ENCODE results near the gene PDPK1. TPM values are rescaled to one million over a fixed set of nuclear protein-coding genes. Genes with fewer than 3 reads are reported as not detected.

The PDPK1 gene
- polyA plus RNA-seq, 4 donors: 22.2 to 48.9 (median 32.2) TPM

DNA sequence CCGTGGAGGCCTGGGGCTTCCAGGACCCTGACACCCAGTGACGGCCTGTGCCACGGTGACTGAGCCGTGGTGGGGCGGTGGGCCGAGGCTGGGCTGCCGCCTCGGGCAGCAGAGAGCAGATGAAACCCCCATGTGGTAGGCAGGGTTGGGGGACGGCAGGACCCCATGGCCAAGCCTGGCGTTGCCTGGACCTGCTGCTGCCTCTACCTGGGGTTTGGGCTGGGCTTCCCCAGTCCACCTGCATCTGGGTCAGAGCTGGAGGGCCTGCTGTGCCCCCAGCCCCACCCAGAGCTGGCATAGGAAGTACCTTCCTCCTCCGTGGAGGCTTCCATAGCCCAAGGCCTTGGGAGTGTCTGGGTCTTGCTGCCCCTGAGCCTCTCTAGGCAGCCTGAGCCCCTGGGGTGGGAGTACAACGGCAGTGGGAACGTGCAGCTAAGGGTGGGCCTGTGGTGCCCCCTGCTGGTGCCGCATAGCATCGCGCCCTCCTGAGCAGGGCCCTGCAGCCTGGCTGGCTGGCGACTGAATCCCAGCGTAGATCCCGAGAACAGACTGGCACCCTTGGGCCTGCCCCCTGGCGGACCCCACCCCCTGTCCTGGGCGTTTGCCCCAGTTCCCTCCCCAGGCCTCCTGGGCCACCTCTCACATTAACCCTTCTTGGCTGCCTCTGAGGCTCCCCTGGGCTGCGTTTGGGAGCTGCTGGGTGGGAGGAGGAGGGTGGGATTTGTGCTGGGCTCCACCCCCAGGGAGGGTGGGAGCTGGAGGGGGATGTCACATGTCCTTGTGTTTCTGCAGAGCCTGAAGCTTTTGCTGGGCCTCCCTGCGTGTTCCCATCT is 36.7 kb upstream of the PDPK1 start:
- Histone ChIP-seq H3K4me3 (ENCODE audit: low read depth in 1 of 3, low read length in 3 of 3) (peak overlapping the region in 1 of 3 donors; percentile 20), H3K27me3 (ENCODE audit: control insufficient read depth in 3 of 3, insufficient read depth in 3 of 3, low read length in 3 of 3) (no peaks in the 10 kb centered on the region), H3K27ac (ENCODE audit: low read depth in 1 of 3, low read length in 2 of 3) (no peak overlapping the region), H3K36me3 (ENCODE audit: control insufficient read depth in 3 of 3, insufficient read depth in 2 of 3, low read depth in 1 of 3, low read length in 3 of 3) (peaks cover 0 to 61% (median 3%) of the 10 kb centered on the region in 3 donors), H3K4me1 (ENCODE audit: control insufficient read depth in 3 of 3, insufficient read depth in 2 of 3, low read depth in 1 of 3, low read length in 2 of 3) (peaks cover 0 to 21% (median 0%) of the 10 kb centered on the region in 3 donors), H3K9me3 (ENCODE audit: control insufficient read depth in 2 of 2, insufficient read depth in 1 of 2, low read depth in 1 of 2, low read length in 1 of 2) (no peaks in the 10 kb centered on the region)
- no peak for FAIRE-seq
- DNase-seq: peak; percentile 64 to 92
- WGBS, 3 donors: 38 to 42% (median 40%) methylated on average over 21 to 23 of the region's 23 CpGs

DNA sequence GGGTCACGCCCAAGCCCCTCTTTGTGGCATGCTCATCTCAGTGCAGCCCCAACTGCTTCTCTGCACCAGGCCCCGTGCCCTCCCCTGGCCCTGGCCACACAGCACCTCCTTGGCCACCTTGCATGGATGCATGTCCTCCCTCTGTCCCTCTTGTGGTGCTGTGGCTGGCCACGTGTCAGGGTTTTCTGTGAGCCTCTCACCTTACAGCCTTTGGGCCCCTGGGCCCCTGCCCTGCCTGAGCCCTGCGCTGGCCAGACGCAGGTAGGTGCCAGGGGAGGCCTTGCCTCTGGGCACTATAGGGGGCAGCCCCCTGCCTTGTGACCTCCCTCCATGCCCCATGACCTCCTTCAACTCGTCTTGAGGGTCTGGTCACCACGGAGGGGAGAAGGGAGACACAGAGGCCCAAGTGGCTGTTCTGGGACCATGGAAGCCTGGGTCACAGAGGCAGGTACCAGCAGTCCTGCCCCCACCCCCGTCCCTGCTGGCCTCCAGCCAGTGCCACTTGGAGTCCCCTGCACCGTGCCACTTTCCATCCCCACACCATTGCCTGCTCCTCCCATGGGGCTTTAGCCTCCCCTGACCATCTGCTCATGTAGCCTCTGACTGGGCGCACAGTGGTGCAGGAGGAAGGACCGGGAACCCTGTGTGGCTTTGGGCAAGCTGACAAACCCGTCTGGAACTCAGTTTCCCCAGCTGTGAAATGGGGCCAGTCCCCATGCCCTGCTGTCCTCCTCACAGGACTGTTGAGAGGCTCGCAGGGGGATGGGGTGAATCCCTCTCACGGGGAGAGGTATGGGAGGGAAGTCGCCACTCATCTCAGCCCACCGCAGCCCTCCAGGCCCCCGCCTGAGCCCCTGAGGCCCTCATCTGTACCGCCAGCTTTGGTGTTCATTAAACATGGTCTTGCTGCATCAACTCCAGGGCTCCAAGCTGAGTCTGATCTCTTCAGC is 35.6 kb upstream of the PDPK1 start:
- H3K36me3 ChIP-seq (ENCODE audit: control insufficient read depth in 3 of 3, insufficient read depth in 2 of 3, low read depth in 1 of 3, low read length in 3 of 3): peaks cover 0 to 55% (median 0%) of the 10 kb centered on the region in 3 donors
- H3K4me3 ChIP-seq (ENCODE audit: low read depth in 1 of 3, low read length in 3 of 3): no peak overlapping the region
- no peak for DNase-seq
- peaks cover 0 to 21% (median 0%) of the 10 kb centered on the region in 3 donors for H3K4me1 ChIP-seq (ENCODE audit: control insufficient read depth in 3 of 3, insufficient read depth in 2 of 3, low read depth in 1 of 3, low read length in 2 of 3)
- no peaks in the 10 kb centered on the region for H3K27me3 ChIP-seq (ENCODE audit: control insufficient read depth in 3 of 3, insufficient read depth in 3 of 3, low read length in 3 of 3)
- no peak for FAIRE-seq
- H3K9me3 ChIP-seq (ENCODE audit: control insufficient read depth in 2 of 2, insufficient read depth in 1 of 2, low read depth in 1 of 2, low read length in 1 of 2): no peaks in the 10 kb centered on the region
- peak overlapping the region in 1 of 3 donors; percentile 24 for H3K27ac ChIP-seq (ENCODE audit: low read depth in 1 of 3, low read length in 2 of 3)
- 84 to 85% (median 84%) methylated on average over 17 to 18 of the region's 18 CpGs for WGBS, 3 donors

DNA sequence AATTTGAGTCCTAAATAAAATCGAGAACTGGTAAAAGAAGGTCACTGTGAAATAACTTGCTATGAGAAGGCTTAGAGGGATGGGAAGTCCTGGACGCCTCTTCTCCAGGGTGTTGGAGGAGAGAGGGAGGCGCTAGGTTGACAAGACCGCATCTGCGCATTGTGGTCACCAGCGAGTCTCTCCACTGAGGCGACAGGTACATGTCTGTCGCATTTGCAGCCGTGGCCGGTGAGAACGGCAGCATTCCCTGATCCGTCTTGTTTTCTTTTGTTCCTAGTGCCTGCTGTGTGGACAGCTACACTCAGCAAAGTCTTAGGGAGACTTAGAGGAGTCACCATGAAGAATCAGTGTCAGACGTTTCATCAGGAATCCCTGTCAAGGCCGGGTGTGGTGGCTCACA is 32.1 kb upstream of the PDPK1 start:
- Histone ChIP-seq H3K4me1 (ENCODE audit: control insufficient read depth in 3 of 3, insufficient read depth in 2 of 3, low read depth in 1 of 3, low read length in 2 of 3) (peaks cover 0 to 21% (median 0%) of the 10 kb centered on the region in 3 donors), H3K27ac (ENCODE audit: low read depth in 1 of 3, low read length in 2 of 3) (no peak overlapping the region)

DNA sequence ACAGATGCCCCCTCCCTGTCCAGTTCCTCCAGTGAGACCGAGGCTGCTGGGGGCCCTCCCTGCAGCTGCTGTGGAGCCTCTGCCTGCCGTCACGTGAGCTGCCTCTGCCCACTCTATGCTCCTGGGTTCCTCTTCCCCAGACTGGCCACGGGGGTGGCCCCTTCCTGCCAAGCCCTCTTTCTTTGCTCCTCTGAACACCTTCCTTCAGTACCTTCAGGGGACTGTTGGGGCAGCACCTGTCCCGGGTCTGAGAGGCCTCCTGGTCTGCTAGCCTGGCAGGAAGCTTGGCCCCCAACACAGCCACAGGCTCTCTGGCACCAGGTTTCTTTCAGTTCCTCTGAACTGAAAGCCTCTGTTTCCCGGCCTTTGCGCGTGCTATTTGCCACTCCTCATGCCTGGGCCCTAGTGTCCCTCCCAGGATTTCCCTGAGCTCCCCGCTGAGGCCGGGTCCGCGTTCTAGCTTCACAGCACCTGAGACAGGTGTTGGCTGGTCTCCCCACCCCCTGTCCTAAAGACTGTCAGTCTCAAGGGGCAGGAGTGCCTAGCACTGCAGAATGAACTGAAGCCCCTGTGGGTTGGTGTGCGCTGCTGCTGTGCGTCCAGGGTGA is 30.7 kb upstream of the PDPK1 start:
- WGBS, 3 donors: 75 to 84% (median 78%) methylated on average over 13 to 14 of the region's 14 CpGs
- H3K36me3 ChIP-seq (ENCODE audit: control insufficient read depth in 3 of 3, insufficient read depth in 2 of 3, low read depth in 1 of 3, low read length in 3 of 3): peaks cover 0 to 24% (median 0%) of the 10 kb centered on the region in 3 donors
- H3K9me3 ChIP-seq (ENCODE audit: control insufficient read depth in 2 of 2, insufficient read depth in 1 of 2, low read depth in 1 of 2, low read length in 1 of 2): no peaks in the 10 kb centered on the region
- no peak overlapping the region for H3K4me3 ChIP-seq (ENCODE audit: low read depth in 1 of 3, low read length in 3 of 3)
- H3K27me3 ChIP-seq (ENCODE audit: control insufficient read depth in 3 of 3, insufficient read depth in 3 of 3, low read length in 3 of 3): no peaks in the 10 kb centered on the region
- FAIRE-seq: no peak
- H3K27ac ChIP-seq (ENCODE audit: low read depth in 1 of 3, low read length in 2 of 3): peak overlapping the region in 1 of 3 donors; percentile 80
- DNase-seq: no peak
- peaks cover 0 to 22% (median 0%) of the 10 kb centered on the region in 3 donors for H3K4me1 ChIP-seq (ENCODE audit: control insufficient read depth in 3 of 3, insufficient read depth in 2 of 3, low read depth in 1 of 3, low read length in 2 of 3)

More for the DNA sequence above, 32.1 kb upstream of the PDPK1 start:
- WGBS, 3 donors: 91 to 92% (median 92%) methylated on average over 14 of the region's 14 CpGs
- Histone ChIP-seq H3K9me3 (ENCODE audit: control insufficient read depth in 2 of 2, insufficient read depth in 1 of 2, low read depth in 1 of 2, low read length in 1 of 2) (no peaks in the 10 kb centered on the region), H3K4me3 (ENCODE audit: low read depth in 1 of 3, low read length in 3 of 3) (no peak overlapping the region), H3K27me3 (ENCODE audit: control insufficient read depth in 3 of 3, insufficient read depth in 3 of 3, low read length in 3 of 3) (no peaks in the 10 kb centered on the region), H3K36me3 (ENCODE audit: control insufficient read depth in 3 of 3, insufficient read depth in 2 of 3, low read depth in 1 of 3, low read length in 3 of 3) (peaks cover 0 to 33% (median 0%) of the 10 kb centered on the region in 3 donors)
- DNase-seq (no peak), FAIRE-seq (no peak)

DNA sequence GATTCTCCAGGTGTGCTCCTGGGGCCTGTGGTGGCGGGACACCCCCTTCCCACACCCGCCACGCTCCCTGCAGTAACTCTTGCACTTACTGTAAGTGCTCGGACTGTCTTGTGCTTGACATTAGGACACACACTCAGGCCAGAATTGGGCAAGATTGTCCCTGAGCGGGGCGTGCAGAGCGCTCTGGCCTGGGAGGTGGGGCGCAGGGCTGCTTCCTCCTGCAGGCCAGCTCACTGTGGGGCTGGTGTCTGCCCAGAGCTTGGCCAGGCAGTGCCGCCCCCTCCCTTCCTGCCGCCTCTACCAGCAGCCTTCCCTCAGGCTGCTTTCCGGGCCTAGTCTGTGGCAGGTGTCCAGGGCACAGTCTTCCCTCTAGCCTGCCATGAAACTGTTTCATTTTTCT is 30.2 kb upstream of the PDPK1 start:
- DNase-seq (no peak), FAIRE-seq (no peak)
- Histone ChIP-seq H3K27ac (ENCODE audit: low read depth in 1 of 3, low read length in 2 of 3) (peak overlapping the region in 1 of 3 donors; percentile 80), H3K36me3 (ENCODE audit: control insufficient read depth in 3 of 3, insufficient read depth in 2 of 3, low read depth in 1 of 3, low read length in 3 of 3) (peaks cover 0 to 19% (median 0%) of the 10 kb centered on the region in 3 donors), H3K4me3 (ENCODE audit: low read depth in 1 of 3, low read length in 3 of 3) (no peak overlapping the region), H3K9me3 (ENCODE audit: control insufficient read depth in 2 of 2, insufficient read depth in 1 of 2, low read depth in 1 of 2, low read length in 1 of 2) (no peaks in the 10 kb centered on the region), H3K27me3 (ENCODE audit: control insufficient read depth in 3 of 3, insufficient read depth in 3 of 3, low read length in 3 of 3) (no peaks in the 10 kb centered on the region), H3K4me1 (ENCODE audit: control insufficient read depth in 3 of 3, insufficient read depth in 2 of 3, low read depth in 1 of 3, low read length in 2 of 3) (peaks cover 0 to 23% (median 0%) of the 10 kb centered on the region in 3 donors)
- 85 to 93% (median 93%) methylated on average over 9 to 11 of the region's 11 CpGs for WGBS, 3 donors

DNA sequence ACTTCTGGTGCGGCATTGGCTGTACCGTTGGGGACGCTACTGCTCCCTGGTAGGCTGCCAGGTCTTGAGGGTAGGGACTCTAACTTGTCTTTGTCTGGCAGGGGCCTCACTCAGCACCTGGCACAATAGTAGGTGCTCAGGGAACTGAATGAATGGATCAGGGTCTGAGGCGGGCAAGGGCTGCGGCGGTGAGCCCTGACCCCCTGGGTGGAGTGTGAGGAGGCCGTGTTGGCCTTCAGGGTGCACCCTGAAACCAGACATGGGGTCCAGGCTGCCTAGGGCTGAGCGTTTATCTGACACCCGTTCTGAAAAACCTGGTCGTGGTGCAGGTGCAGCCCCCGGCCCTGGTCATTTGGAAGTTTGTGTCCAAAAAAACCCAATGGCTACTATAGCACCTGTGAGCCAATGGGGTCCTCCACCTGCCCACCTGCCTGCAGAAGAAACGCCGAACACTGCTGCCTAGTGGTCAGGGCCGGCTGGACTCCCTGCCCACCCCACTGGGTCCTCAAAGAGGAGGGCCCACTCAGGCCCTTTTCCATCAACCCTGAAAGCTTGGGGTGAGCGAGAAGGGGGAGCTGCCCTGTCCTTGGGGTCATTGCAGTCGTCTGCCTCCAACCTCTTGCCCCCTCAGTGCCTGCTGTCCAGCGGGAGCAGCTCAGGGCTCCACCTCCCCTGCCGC is 29.0 kb upstream of the PDPK1 start:
- no peak for DNase-seq
- WGBS, 3 donors: 86 to 93% (median 91%) methylated on average over 18 of the region's 18 CpGs
- no peak overlapping the region for H3K4me3 ChIP-seq (ENCODE audit: low read depth in 1 of 3, low read length in 3 of 3)

DNA sequence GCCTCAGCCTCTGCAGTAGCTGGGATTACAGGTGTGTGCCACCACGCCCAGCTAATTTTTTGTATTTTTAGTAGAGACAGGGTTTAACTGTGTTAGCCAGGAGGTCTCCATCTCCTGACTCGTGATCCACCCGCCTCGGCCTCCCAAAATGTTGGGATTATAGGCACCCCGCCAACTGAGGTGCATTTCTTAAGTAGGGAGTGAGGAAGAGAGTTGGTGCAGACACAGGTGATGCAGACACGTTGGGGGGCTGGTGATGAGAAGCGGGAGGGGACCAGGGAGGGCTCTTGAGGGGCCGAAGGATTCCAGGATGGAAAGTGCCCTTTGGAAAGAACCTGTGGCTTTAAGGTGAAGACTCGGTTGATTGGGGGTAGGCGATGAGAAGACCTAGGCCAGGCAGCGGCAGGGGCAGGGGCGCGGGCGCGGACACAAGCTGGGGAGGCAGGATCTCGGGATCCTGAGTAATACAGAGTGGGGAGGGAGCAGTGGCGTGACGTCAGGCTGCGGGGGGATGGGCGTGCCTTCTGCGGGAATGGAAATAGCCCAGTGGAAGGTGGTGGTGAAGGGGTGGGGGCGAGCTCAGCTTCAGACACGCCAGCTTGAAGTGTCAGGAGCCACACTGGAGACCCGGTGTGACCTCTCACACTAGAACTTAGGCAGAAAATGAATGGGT is 26.6 kb upstream of the PDPK1 start:
- no peak for FAIRE-seq

More for the DNA sequence above, 29.0 kb upstream of the PDPK1 start:
- Histone ChIP-seq H3K27ac (ENCODE audit: low read depth in 1 of 3, low read length in 2 of 3) (no peak overlapping the region), H3K4me1 (ENCODE audit: control insufficient read depth in 3 of 3, insufficient read depth in 2 of 3, low read depth in 1 of 3, low read length in 2 of 3) (peaks cover 0 to 23% (median 0%) of the 10 kb centered on the region in 3 donors), H3K36me3 (ENCODE audit: control insufficient read depth in 3 of 3, insufficient read depth in 2 of 3, low read depth in 1 of 3, low read length in 3 of 3) (peaks cover 0 to 19% (median 0%) of the 10 kb centered on the region in 3 donors), H3K27me3 (ENCODE audit: control insufficient read depth in 3 of 3, insufficient read depth in 3 of 3, low read length in 3 of 3) (no peaks in the 10 kb centered on the region), H3K9me3 (ENCODE audit: control insufficient read depth in 2 of 2, insufficient read depth in 1 of 2, low read depth in 1 of 2, low read length in 1 of 2) (no peaks in the 10 kb centered on the region)
- FAIRE-seq: no peak

More for the DNA sequence above, 26.6 kb upstream of the PDPK1 start:
- peaks cover 1 to 33% (median 2%) of the 10 kb centered on the region in 3 donors for H3K4me1 ChIP-seq (ENCODE audit: control insufficient read depth in 3 of 3, insufficient read depth in 2 of 3, low read depth in 1 of 3, low read length in 2 of 3)
- H3K36me3 ChIP-seq (ENCODE audit: control insufficient read depth in 3 of 3, insufficient read depth in 2 of 3, low read depth in 1 of 3, low read length in 3 of 3): peaks cover 0 to 34% (median 0%) of the 10 kb centered on the region in 3 donors
- peak in 1 of 2 donors; percentile 75 for DNase-seq
- no peak overlapping the region for H3K27ac ChIP-seq (ENCODE audit: low read depth in 1 of 3, low read length in 2 of 3)
- H3K9me3 ChIP-seq (ENCODE audit: control insufficient read depth in 2 of 2, insufficient read depth in 1 of 2, low read depth in 1 of 2, low read length in 1 of 2): no peaks in the 10 kb centered on the region
- no peaks in the 10 kb centered on the region for H3K27me3 ChIP-seq (ENCODE audit: control insufficient read depth in 3 of 3, insufficient read depth in 3 of 3, low read length in 3 of 3)
- H3K4me3 ChIP-seq (ENCODE audit: low read depth in 1 of 3, low read length in 3 of 3): no peak overlapping the region
- 54 to 61% (median 56%) methylated on average over 24 of the region's 24 CpGs for WGBS, 3 donors

All from small intestine (tissue), 7 donors.